Fibroblast of the aortic adventitia (primary cell): ENCODE measurements around the gene MIPEP. TPM values are rescaled to one million over a fixed set of nuclear protein-coding genes. Genes with fewer than 3 reads are reported as not detected.

Experiments
- DNase-seq: peaks from one replicate; pipeline ENCODE4 v3.0.0-alpha.2; 2010; ENCODE audit warnings: low read depth
- H3K4me3 ChIP-seq: 2 replicates; pipeline ENCODE4 v1.5.1; 2011; ENCODE audit warnings: low read depth, mild to moderate bottlenecking, control low read depth, low read length, moderate library complexity
- total RNA-seq: library from RNA; depleted of rRNA; stranded (reverse); fragments of >200 nt; gene quantifications from 2 replicates; pipeline ENCODE4 v1.2.3, GENCODE V29; 2012; ENCODE audit warnings: low replicate concordance
- TF ChIP-seq, protein P1 (sequence below): IDR thresholded peaks from 2 replicates; pipeline ENCODE4 v1.5.1; 2011; ENCODE audit warnings: mild to moderate bottlenecking, low read length, control low read depth, inconsistent platforms; ENCODE audit not compliant: insufficient read depth

Gene MIPEP
- total RNA-seq, 1 donor: 28.1 TPM

GRCh38 chr13:23744315-23744714 is 144.9 kb downstream of the MIPEP start:
- no peak for DNase-seq

DNA sequence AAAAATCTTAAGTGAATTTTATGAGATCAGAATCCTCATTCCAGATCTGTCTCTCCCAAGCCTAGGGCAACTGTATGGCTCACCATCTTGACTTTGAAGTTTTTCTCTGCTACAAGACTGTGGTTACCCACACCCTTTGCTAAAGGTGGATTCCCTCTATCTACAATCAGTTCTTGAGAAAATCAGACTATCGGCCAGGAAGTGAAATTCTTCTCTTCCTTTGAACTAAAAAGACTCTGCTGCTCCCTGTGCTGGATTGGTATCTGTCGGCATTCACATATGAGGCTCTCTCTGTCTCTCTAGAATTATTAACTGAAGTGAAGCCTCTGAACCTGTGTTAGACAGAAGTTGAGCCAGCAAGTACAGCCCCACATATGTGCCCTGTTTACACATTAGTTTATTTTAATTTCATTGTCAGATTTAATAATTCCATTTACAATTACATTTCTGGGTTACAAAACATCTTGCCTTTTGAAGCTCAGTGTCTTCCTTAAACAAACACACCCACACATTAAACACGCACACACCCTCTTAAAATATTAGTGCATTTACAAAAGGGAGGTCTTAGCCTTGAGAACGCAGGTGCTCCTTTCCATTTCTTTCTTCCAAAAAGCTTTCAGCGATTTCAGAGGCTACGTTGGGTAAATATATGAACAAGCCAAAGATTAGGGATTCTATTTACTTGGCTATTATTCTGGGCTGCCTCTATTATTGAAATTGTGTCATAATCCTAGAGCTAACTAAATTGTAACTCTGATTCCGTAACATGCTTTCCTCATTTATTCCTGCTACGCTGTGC is 145.7 kb downstream of the MIPEP start:
- TF ChIP-seq, protein P1, sequence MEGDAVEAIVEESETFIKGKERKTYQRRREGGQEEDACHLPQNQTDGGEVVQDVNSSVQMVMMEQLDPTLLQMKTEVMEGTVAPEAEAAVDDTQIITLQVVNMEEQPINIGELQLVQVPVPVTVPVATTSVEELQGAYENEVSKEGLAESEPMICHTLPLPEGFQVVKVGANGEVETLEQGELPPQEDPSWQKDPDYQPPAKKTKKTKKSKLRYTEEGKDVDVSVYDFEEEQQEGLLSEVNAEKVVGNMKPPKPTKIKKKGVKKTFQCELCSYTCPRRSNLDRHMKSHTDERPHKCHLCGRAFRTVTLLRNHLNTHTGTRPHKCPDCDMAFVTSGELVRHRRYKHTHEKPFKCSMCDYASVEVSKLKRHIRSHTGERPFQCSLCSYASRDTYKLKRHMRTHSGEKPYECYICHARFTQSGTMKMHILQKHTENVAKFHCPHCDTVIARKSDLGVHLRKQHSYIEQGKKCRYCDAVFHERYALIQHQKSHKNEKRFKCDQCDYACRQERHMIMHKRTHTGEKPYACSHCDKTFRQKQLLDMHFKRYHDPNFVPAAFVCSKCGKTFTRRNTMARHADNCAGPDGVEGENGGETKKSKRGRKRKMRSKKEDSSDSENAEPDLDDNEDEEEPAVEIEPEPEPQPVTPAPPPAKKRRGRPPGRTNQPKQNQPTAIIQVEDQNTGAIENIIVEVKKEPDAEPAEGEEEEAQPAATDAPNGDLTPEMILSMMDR: no peak
- H3K4me3 ChIP-seq: no peak overlapping the region
- no peak for DNase-seq

More at GRCh38 chr13:23744315-23744714, 144.9 kb downstream of the MIPEP start:
- H3K4me3 ChIP-seq: no peak overlapping the region
- TF ChIP-seq, protein P1: no peak

DNA sequence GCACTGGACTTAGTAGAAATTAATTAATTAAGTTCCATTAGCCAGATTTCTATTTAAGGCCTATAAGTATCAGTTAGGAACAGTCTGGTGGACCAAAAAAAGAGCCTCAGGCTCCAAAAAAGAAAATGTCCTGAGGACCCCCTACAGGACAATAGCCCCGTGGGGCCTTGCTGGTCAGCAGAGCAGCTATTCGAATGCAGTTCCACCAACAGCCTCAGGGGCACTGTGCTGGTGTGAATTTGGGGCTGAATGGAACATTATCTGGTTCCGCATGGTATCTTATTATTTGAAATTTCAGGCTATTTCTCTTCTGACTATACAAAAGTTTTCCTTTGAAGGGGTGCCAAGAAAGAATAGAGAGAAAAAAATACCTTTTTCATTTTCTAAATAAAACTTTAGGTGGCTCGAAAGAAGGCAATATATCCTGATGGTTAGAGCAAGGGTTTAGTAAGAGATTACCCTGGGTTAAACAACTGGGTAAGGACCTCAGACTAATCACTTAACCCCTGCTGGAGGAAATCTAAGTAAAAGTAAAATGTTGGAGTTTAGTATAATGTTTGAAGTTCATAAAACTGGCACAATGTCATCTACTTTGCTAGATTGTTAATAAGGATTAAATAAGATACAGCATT is 147.2 kb downstream of the MIPEP start:
- no peak for DNase-seq
- TF ChIP-seq, protein P1: peak; percentile 54
- H3K4me3 ChIP-seq: no peak overlapping the region

- DNase-seq: no peak
- TF ChIP-seq, protein P1: no peak
- no peak overlapping the region for H3K4me3 ChIP-seq
Observed at GRCh38 chr13:23740002-23740401, 149.2 kb downstream of the MIPEP start.

- H3K4me3 ChIP-seq: no peak overlapping the region
- no peak for DNase-seq
- TF ChIP-seq, protein P1: no peak
Observed at GRCh38 chr13:23739596-23739995, 149.6 kb downstream of the MIPEP start.

DNA sequence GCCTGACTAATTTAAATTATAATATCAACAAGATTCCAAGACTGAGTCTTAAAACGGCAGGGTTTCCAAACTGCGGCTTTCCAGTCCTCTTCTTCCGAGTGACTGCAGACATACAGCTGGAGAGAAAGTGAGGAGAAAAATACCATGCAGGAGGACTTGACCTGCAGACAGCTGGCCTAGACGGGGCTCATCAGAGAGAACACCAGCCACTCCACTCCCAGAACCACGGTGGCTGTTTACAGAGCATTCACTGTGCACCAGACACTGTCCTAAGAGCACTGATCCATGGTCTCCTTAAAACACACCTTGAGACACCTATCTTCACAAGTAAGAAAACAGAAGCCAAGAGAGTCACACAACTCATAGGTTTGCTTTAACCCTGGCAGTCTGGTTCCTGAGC is 152.7 kb downstream of the MIPEP start:
- TF ChIP-seq, protein P1: no peak

More for the DNA sequence above, 152.7 kb downstream of the MIPEP start:
- H3K4me3 ChIP-seq: no peak overlapping the region
- DNase-seq: no peak
